GM12878 (cell line): ENCODE measurements around the gene MYL3. TPM values are rescaled to one million over a fixed set of nuclear protein-coding genes. Genes with fewer than 3 reads are reported as not detected.

ENCODE experiments used
- ATAC-seq: fragments of 200-7000 bp; cut with Tn5 transposase; 3 replicates; pipeline ENCODE4 v1.9.1; 2020; ENCODE audit warnings: mild to moderate bottlenecking, moderate library complexity
- BruUV-seq: library from RNA; stranded (reverse); fragments of 400-500 nt; replicated peaks from 2 replicates; lab custom pipeline; 2021; lab: Mats Ljungman, UMichigan
- CTCF ChIA-PET: fragments of 300-600 bp; sonication (Branson Sonifier 250); formaldehyde crosslinking; extraction: SDS; loops from one replicate; lab custom pipeline; 2021; ENCODE audit warnings: inconsistent platforms; lab: Yijun Ruan, JAX
- POLR2A ChIA-PET: fragments of 350-600 bp; formaldehyde crosslinking; extraction: SDS; loops from one replicate; lab custom pipeline; 2021; ENCODE audit warnings: inconsistent platforms; lab: Charles Lee
- RAD21 ChIA-PET: fragments of 300-600 bp; sonication (Branson Sonifier 250); formaldehyde crosslinking; loops from one replicate; lab custom pipeline; 2023; ENCODE audit warnings: antibody characterized with exemption; ENCODE audit not compliant: unreplicated experiment; lab: Charles Lee
- SMC1A ChIA-PET: fragments of 300-600 bp; sonication (Branson Sonifier 250); formaldehyde crosslinking; loops from one replicate; lab custom pipeline; 2023; ENCODE audit not compliant: unreplicated experiment, uncharacterized antibody; lab: Charles Lee
- DNase-seq: peaks from one replicate; pipeline ENCODE4 v3.0.0-alpha.2; 2011; ENCODE audit warnings: low read depth, low spot score
- FAIRE-seq: peaks from 3 replicates; lab custom pipeline; 2011; peaks lifted over from hg19 to GRCh38; lab: Jason Lieb, UNC
- H2AFZ ChIP-seq: 2 replicates; pipeline ENCODE4 v1.6.0; 2011; ENCODE audit warnings: low read depth, low read length, control low read depth; ENCODE audit not compliant: control insufficient read depth
- H3K27ac ChIP-seq: 2 replicates; pipeline ENCODE4 v1.5.1; 2011; ENCODE audit warnings: control low read depth; ENCODE audit not compliant: control insufficient read depth, insufficient read depth
- H3K27me3 ChIP-seq, 2 experiments: replicated peaks in 1 of 2; 2 replicates each; pipeline versions ENCODE4 v1.6.0 to v1.6.1; 2011; ENCODE audit warnings: low read length in 1 of 2; ENCODE audit not compliant: control insufficient read depth in 2 of 2, insufficient read depth in 2 of 2
- H3K36me3 ChIP-seq, 2 experiments: 2 replicates each; pipeline ENCODE4 v1.5.1; 2011; ENCODE audit warnings: low read length in 1 of 2; ENCODE audit not compliant: control insufficient read depth in 2 of 2, insufficient read depth in 2 of 2
- H3K4me1 ChIP-seq: 2 replicates; pipeline ENCODE4 v1.6.1; 2011; ENCODE audit warnings: mild to moderate bottlenecking, low read length, moderate library complexity, mixed read lengths; ENCODE audit not compliant: control insufficient read depth, insufficient read depth
- H3K4me2 ChIP-seq: 2 replicates; pipeline ENCODE4 v1.6.0; 2011; ENCODE audit warnings: control low read depth; ENCODE audit not compliant: control insufficient read depth, insufficient read depth
- H3K4me3 ChIP-seq: fragments of 200-600 bp; sonication (generic); 2 replicates; pipeline ENCODE4 v1.5.1; 2016
- H3K79me2 ChIP-seq: 2 replicates; pipeline ENCODE4 v1.6.0; 2011; ENCODE audit warnings: low read length; ENCODE audit not compliant: control insufficient read depth, insufficient read depth
- H3K9ac ChIP-seq: 2 replicates; pipeline ENCODE4 v1.8.0; 2011; ENCODE audit warnings: low read length, control low read depth, mixed read lengths; ENCODE audit not compliant: control insufficient read depth, insufficient read depth
- H3K9me3 ChIP-seq: replicated peaks from 3 replicates; pipeline ENCODE4 v1.5.1; 2011; ENCODE audit warnings: mild to moderate bottlenecking, low read length; ENCODE audit not compliant: control insufficient read depth, insufficient read depth
- H4K20me1 ChIP-seq: 2 replicates; pipeline ENCODE4 v1.6.0; 2011; ENCODE audit not compliant: control insufficient read depth, insufficient read depth
- ETV6 ChIP-seq, 2 experiments: fragments of 450-650 bp in 1 of 2; IDR thresholded peaks in 1 of 2; conservative IDR thresholded peaks in 1 of 2; 2 replicates each; pipeline ENCODE4 v1.6.1; 2014; ENCODE audit warnings: antibody characterized with exemption in 1 of 2, borderline replicate concordance in 1 of 2, low read depth in 1 of 2, mild to moderate bottlenecking in 1 of 2, moderate library complexity in 1 of 2
- GABPA ChIP-seq: IDR thresholded peaks from 2 replicates; pipeline ENCODE4 v1.6.1; 2014; ENCODE audit warnings: antibody characterized with exemption, low read depth, mild to moderate bottlenecking, inconsistent platforms
- KLF5 ChIP-seq: fragments of 450-650 bp; IDR thresholded peaks from 2 replicates; pipeline ENCODE4 v1.6.1; 2014; ENCODE audit warnings: mild to moderate bottlenecking; ENCODE audit not compliant: partially characterized antibody
- LARP7 ChIP-seq: fragments of 450-650 bp; IDR thresholded peaks from 2 replicates; pipeline ENCODE4 v1.6.1; 2017; ENCODE audit warnings: mild to moderate bottlenecking
- MTA2 ChIP-seq: fragments of 450-650 bp; IDR thresholded peaks from 2 replicates; pipeline ENCODE4 v1.6.1; 2016; ENCODE audit warnings: low read depth, mild to moderate bottlenecking, moderate library complexity
- SMAD1 ChIP-seq: fragments of 450-650 bp; IDR thresholded peaks from 2 replicates; pipeline ENCODE4 v1.6.1; 2018; ENCODE audit warnings: mild to moderate bottlenecking, low read depth; ENCODE audit not compliant: partially characterized antibody
- SP1 ChIP-seq: IDR thresholded peaks from one replicate; pipeline ENCODE4 v1.6.1; 2011; ENCODE audit warnings: low read depth, low read length
- ZNF687 ChIP-seq: fragments of 450-650 bp; IDR thresholded peaks from 2 replicates; pipeline ENCODE4 v1.6.1; 2017; ENCODE audit warnings: mild to moderate bottlenecking, moderate library complexity
- whole genome bisulfite sequencing: methylation state at CpG from one replicate; pipeline ENCODE4 v1.1.6; 2016; ENCODE audit warnings: low lambda C conversion rate; ENCODE audit not compliant: insufficient replicate concordance, insufficient coverage; ENCODE audit errors: missing lambda C conversion rate; 5-methylcytosine and 5-hydroxymethylcytosine counted together
- in situ Hi-C: fragments of 300-500 bp; cut with MboI; formaldehyde crosslinking; loops from 9 replicates; pipeline ENCODE4 v1.14.3; 2018; ENCODE audit warnings: mixed read lengths
- intact Hi-C: fragments of 100-400 bp; cut with micrococcal nuclease; formaldehyde crosslinking; loops from one replicate; pipeline ENCODE4 v1.14.2; 2022; ENCODE audit not compliant: unreplicated experiment
- polyA plus RNA-seq, 11 experiments: library from polyadenylated mRNA; depleted of rRNA in 4 of 11; unstranded in 6 of 11; stranded (reverse) in 5 of 11; fragments of >200 nt; fragmentation: Nextera tagmentation in 4 of 11; fragmentation: Illumina TruSeq in 1 of 11; extraction: Ambion mirVana in 4 of 11; extraction: Trizol in 1 of 11; gene quantifications; 1 replicate in 1 of 11; 2 replicates in 10 of 11; pipeline versions ENCODE4 v1.2.1 to v1.2.3, GENCODE V29; 2011 to 2016; ENCODE audit warnings: inconsistent platforms in 2 of 11, missing spikeins in 2 of 11, low read depth in 1 of 11
- total RNA-seq, 4 experiments: library from RNA; depleted of rRNA in 3 of 4; stranded (reverse); fragments of >200 nt in 3 of 4; fragmentation: Illumina TruSeq in 1 of 4; extraction: Trizol in 1 of 4; gene quantifications; 2 replicates each; pipeline versions ENCODE4 v1.2.1 to v1.2.3, GENCODE V29; 2013 to 2021

The MYL3 gene
- total and polyA plus RNA-seq, 10 of the 15 experiments (the other 5 are each of a cell fraction or from before 2014, with no cell fraction given), result 0.40 TPM; not detected in 9

GRCh38 chr3:46865031-46865507, 1.8 kb upstream of the MYL3 start:
- DNase-seq, result no peak
- 20% methylated on average over 12 of the region's 12 CpGs for WGBS
- ChIA-PET SMC1A (no interaction called here), RAD21 (no interaction called here), CTCF (interaction anchor here (0.9 to 1.5 kb wide), 4 partner anchors 23 to 163 kb away, joined by 3 read pairs; partner anchors contain the start of gene TMIE), POLR2A (no interaction called here)
- no peak for FAIRE-seq
- Histone ChIP-seq H2AFZ (no peak overlapping the region), H4K20me1 (no peaks in the 10 kb centered on the region), H3K4me1 (no peaks in the 10 kb centered on the region), H3K4me3 (no peak overlapping the region), H3K36me3 (no peaks in the 10 kb centered on the region), H3K79me2 (no peaks in the 10 kb centered on the region), H3K27me3 (no peaks in the 10 kb centered on the region), H3K9ac (no peak overlapping the region), H3K27ac (no peak overlapping the region), H3K4me2 (no peak overlapping the region), H3K9me3 (no peaks in the 10 kb centered on the region)
- no peak for ATAC-seq
- BruUV-seq, result no TSS peak
- intact Hi-C loops, result no loop called here
- TF ChIP-seq SMAD1 (no peak), LARP7 (no peak), ETV6 (conservative IDR thresholded peaks at IDR 0.05 in 1 of 2, IDR thresholded peaks at IDR 0.05 in 1 of 2; ENCODE audit: borderline replicate concordance in 1 of 2, low read depth in 1 of 2) (no peak), MTA2 (no peak), SP1 (no peak), KLF5 (no peak), ZNF687 (no peak), GABPA (no peak)
- in situ Hi-C loops, result no loop called here
